HepG2 (cell line): ENCODE results near the gene AXIN1. TPM values are rescaled to one million over a fixed set of nuclear protein-coding genes. Genes with fewer than 3 reads are reported as not detected.

ENCODE experiments used
- ELF1 ChIP-seq: sonication (generic); formaldehyde crosslinking; IDR thresholded peaks from 2 replicates; pipeline ENCODE4 v1.4.0; 2020; ENCODE audit warnings: missing genetic modification reagents
- EP300 ChIP-seq, 3 experiments: sonication (generic) in 1 of 3; formaldehyde crosslinking in 1 of 3; IDR thresholded peaks; 2 replicates each; pipeline versions ENCODE4 v1.5.1 to v1.6.1; 2011 to 2020; ENCODE audit warnings: low read depth in 2 of 3, low read length in 2 of 3, borderline replicate concordance in 1 of 3, improper control_type of control experiment in 1 of 3, mild to moderate bottlenecking in 1 of 3, missing genetic modification reagents in 1 of 3, moderate library complexity in 1 of 3
- ISL2 ChIP-seq: sonication (generic); formaldehyde crosslinking; IDR thresholded peaks from 2 replicates; pipeline ENCODE4 v1.5.0; 2020; ENCODE audit warnings: missing genetic modification reagents
- KLF12 ChIP-seq: sonication (generic); formaldehyde crosslinking; IDR thresholded peaks from 2 replicates; pipeline ENCODE4 v1.4.0; 2020; ENCODE audit warnings: missing genetic modification reagents, borderline replicate concordance
- MXD4 ChIP-seq: IDR thresholded peaks from 2 replicates; pipeline ENCODE4 v1.6.1; 2016; ENCODE audit warnings: mild to moderate bottlenecking, missing biosample characterization, missing genetic modification reagents
- PREB ChIP-seq: sonication (generic); formaldehyde crosslinking; IDR thresholded peaks from 2 replicates; pipeline ENCODE4 v1.4.0; 2020; ENCODE audit warnings: missing genetic modification reagents
- PRMT3 ChIP-seq: sonication (generic); formaldehyde crosslinking; IDR thresholded peaks from 2 replicates; pipeline ENCODE4 v1.8.1; 2022; ENCODE audit warnings: low read depth, mild to moderate bottlenecking, moderate library complexity, missing genetic modification reagents, borderline replicate concordance
- RBFOX2 ChIP-seq: fragments of 200-400 bp; formaldehyde crosslinking; IDR thresholded peaks from 2 replicates; pipeline ENCODE4 v1.6.1; 2017; ENCODE audit warnings: low read depth, mild to moderate bottlenecking, low read length
- RBM39 ChIP-seq: fragments of 200-400 bp; formaldehyde crosslinking; IDR thresholded peaks from one replicate; pipeline ENCODE4 v1.6.1; 2018; ENCODE audit warnings: antibody characterized with exemption, mild to moderate bottlenecking, low read depth, low read length; ENCODE audit not compliant: poor library complexity, severe bottlenecking
- RFX3 ChIP-seq: IDR thresholded peaks from 2 replicates; pipeline ENCODE4 v1.6.1; 2016; ENCODE audit warnings: missing biosample characterization, missing genetic modification reagents
- TFDP2 ChIP-seq: sonication (generic); formaldehyde crosslinking; IDR thresholded peaks from 2 replicates; pipeline ENCODE4 v1.4.0; 2020; ENCODE audit warnings: missing genetic modification reagents
- TGIF2 ChIP-seq: IDR thresholded peaks from 2 replicates; pipeline ENCODE4 v1.6.1; 2016; ENCODE audit warnings: control low read depth, missing compliant biosample characterization
- U2AF1 ChIP-seq: fragments of 200-400 bp; formaldehyde crosslinking; optimal IDR thresholded peaks from 2 replicates; pipeline ENCODE3; 2017; ENCODE audit warnings: mild to moderate bottlenecking, low read depth, low read length
- ZBTB20 ChIP-seq: sonication (generic); formaldehyde crosslinking; IDR thresholded peaks from 2 replicates; pipeline ENCODE4 v1.8.1; 2023; ENCODE audit warnings: missing genetic modification reagents, low read depth, mild to moderate bottlenecking, borderline replicate concordance
- ZC3H4 ChIP-seq: sonication (generic); formaldehyde crosslinking; IDR thresholded peaks from 2 replicates; pipeline ENCODE4 v1.4.0; 2020; ENCODE audit warnings: missing genetic modification reagents, borderline replicate concordance
- ZNF232 ChIP-seq: sonication (generic); formaldehyde crosslinking; IDR thresholded peaks from 2 replicates; pipeline ENCODE4 v1.4.0; 2020; ENCODE audit warnings: missing genetic modification reagents, borderline replicate concordance
- ZNF282 ChIP-seq: fragments of 450-650 bp; IDR thresholded peaks from 2 replicates; pipeline ENCODE4 v1.6.1; 2018; ENCODE audit not compliant: partially characterized antibody
- ZNF558 ChIP-seq: sonication (generic); formaldehyde crosslinking; IDR thresholded peaks from 2 replicates; pipeline ENCODE4 v1.9.0; 2022; ENCODE audit warnings: mild to moderate bottlenecking, missing genetic modification reagents, borderline replicate concordance
- ZNF563 ChIP-seq: sonication (generic); formaldehyde crosslinking; IDR thresholded peaks from 2 replicates; pipeline ENCODE4 v1.8.0; 2022; ENCODE audit warnings: mild to moderate bottlenecking, moderate library complexity, missing genetic modification reagents
- ZNF597 ChIP-seq: sonication (generic); formaldehyde crosslinking; IDR thresholded peaks from 2 replicates; pipeline ENCODE4 v1.5.0; 2020; ENCODE audit warnings: missing genetic modification reagents
- ZNF639 ChIP-seq: conservative IDR thresholded peaks from 2 replicates; pipeline ENCODE4 v1.6.1; 2018; ENCODE audit warnings: missing genetic modification reagents
- ZNF660 ChIP-seq: sonication (generic); formaldehyde crosslinking; IDR thresholded peaks from 2 replicates; pipeline ENCODE4 v1.5.1; 2020; ENCODE audit warnings: mild to moderate bottlenecking, low read depth, missing genetic modification reagents, borderline replicate concordance
- ZSCAN30 ChIP-seq: sonication (generic); formaldehyde crosslinking; IDR thresholded peaks from 2 replicates; pipeline ENCODE4 v1.5.0; 2020; ENCODE audit warnings: mild to moderate bottlenecking, missing genetic modification reagents
- polyA plus RNA-seq, 8 experiments: library from polyadenylated mRNA; depleted of rRNA in 3 of 8; stranded (reverse) in 7 of 8; unstranded in 1 of 8; fragments of >200 nt; fragmentation: Illumina TruSeq in 4 of 8; extraction: Trizol in 4 of 8; gene quantifications; 2 replicates each; pipeline versions ENCODE4 v1.2.1 to v1.2.3, GENCODE V29; 2011 to 2016; ENCODE audit warnings: low read depth in 4 of 8, missing spikeins in 1 of 8, mixed read lengths in 1 of 8; ENCODE audit not compliant: insufficient read depth in 1 of 8
- total RNA-seq, 5 experiments: library from RNA; depleted of rRNA; stranded (reverse); fragments of >200 nt; fragmentation: Illumina TruSeq; extraction: Trizol; gene quantifications; 2 replicates each; pipeline ENCODE4 v1.2.3, GENCODE V29; 2016; ENCODE audit warnings: low read depth in 1 of 5
- TF ChIP-seq, protein P1 (sequence below): sonication (generic); formaldehyde crosslinking; conservative IDR thresholded peaks from 2 replicates; pipeline ENCODE4 v1.8.0; 2022; ENCODE audit warnings: low read depth, missing genetic modification reagents

AXIN1 gene
- total and polyA plus RNA-seq, 2 of the 13 experiments (the other 11 are each of a cell fraction or from before 2014, with no cell fraction given) = 24.0 to 26.0 TPM

GRCh38 chr16:369866-370436 lies 17.4 kb upstream of the AXIN1 start (continued):
- TF ChIP-seq KLF12 (no peak), ZNF282 (no peak), MXD4 (CRISPR knock-in tag) (no peak), ZBTB20 (CRISPR knock-in tag) (no peak), ZNF639 (no peak), ZNF563 (CRISPR knock-in tag) (0 out of 2 replicates have a peak, but pooled peaks have one; percentile 33), ZNF558 (CRISPR knock-in tag) (no peak), ZNF597 (CRISPR knock-in tag) (no peak), ELF1 (no peak), EP300 (IDR thresholded peaks at IDR 0.05; ENCODE audit: low read depth in 2 of 2, low read length in 2 of 2) (no peak), EP300 (CRISPR knock-in tag; IDR thresholded peaks at IDR 0.05; ENCODE audit: borderline replicate concordance) (no peak), ZNF232 (no peak; the same call in 1 of the 2 replicates), PREB (CRISPR knock-in tag) (no peak), RBFOX2 (no peak), ZC3H4 (no peak), U2AF1 (no peak), TFDP2 (CRISPR knock-in tag) (peak; percentile 17; the same call in 1 of the 2 replicates), ZSCAN30 (no peak), ISL2 (CRISPR knock-in tag) (no peak), RBM39 (no peak), ZNF660 (CRISPR knock-in tag) (no peak), RFX3 (CRISPR knock-in tag) (no peak), PRMT3 (CRISPR knock-in tag) (no peak), TGIF2 (CRISPR knock-in tag) (no peak)
- TF ChIP-seq, protein P1, sequence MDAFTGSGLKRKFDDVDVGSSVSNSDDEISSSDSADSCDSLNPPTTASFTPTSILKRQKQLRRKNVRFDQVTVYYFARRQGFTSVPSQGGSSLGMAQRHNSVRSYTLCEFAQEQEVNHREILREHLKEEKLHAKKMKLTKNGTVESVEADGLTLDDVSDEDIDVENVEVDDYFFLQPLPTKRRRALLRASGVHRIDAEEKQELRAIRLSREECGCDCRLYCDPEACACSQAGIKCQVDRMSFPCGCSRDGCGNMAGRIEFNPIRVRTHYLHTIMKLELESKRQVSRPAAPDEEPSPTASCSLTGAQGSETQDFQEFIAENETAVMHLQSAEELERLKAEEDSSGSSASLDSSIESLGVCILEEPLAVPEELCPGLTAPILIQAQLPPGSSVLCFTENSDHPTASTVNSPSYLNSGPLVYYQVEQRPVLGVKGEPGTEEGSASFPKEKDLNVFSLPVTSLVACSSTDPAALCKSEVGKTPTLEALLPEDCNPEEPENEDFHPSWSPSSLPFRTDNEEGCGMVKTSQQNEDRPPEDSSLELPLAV (CRISPR knock-in tag) = no peak
